Neutrophil (primary cell): ENCODE results near the gene CHCHD1.
"Not testable (repeated sequence)": the region's sequence is repeated elsewhere in the genome, so short reads cannot be mapped to it uniquely, and the experiment has no call there.

Source experiments
- H3K27ac ChIP-seq: fragments of 200-600 bp; sonication (generic); 2 replicates; pipeline ENCODE4 v1.5.1; 2016; ENCODE audit warnings: mild to moderate bottlenecking, moderate library complexity
- H3K27me3 ChIP-seq: fragments of 200-600 bp; sonication (generic); 2 replicates; pipeline ENCODE4 v1.6.0; 2016; ENCODE audit warnings: mild to moderate bottlenecking
- H3K36me3 ChIP-seq: fragments of 200-600 bp; sonication (generic); 2 replicates; pipeline ENCODE4 v1.5.1; 2017
- H3K4me1 ChIP-seq, 2 experiments: fragments of 200-600 bp in 1 of 2; sonication (generic) in 1 of 2; 1 replicate in 1 of 2; 2 replicates in 1 of 2; pipeline versions ENCODE4 v1.5.1 to v1.6.1; 2013 to 2016; ENCODE audit warnings: low read depth in 1 of 2, low read length in 1 of 2, mild to moderate bottlenecking in 1 of 2, moderate library complexity in 1 of 2; ENCODE audit not compliant: control insufficient read depth in 1 of 2, insufficient read depth in 1 of 2
- H3K4me3 ChIP-seq, 2 experiments: fragments of 200-600 bp in 1 of 2; sonication (generic) in 1 of 2; 1 replicate in 1 of 2; 2 replicates in 1 of 2; pipeline ENCODE4 v1.5.1; 2013 to 2016; ENCODE audit warnings: low read depth in 1 of 2, low read length in 1 of 2, mild to moderate bottlenecking in 1 of 2, moderate library complexity in 1 of 2
- H3K9me3 ChIP-seq: fragments of 200-600 bp; sonication (generic); 2 replicates; pipeline ENCODE4 v1.5.1; 2016
- TF ChIP-seq, protein P1 (sequence below): fragments of 200-600 bp; sonication (generic); IDR thresholded peaks from 2 replicates; pipeline ENCODE4 v1.5.1; 2016; ENCODE audit warnings: antibody characterized with exemption

Gene CHCHD1

DNA sequence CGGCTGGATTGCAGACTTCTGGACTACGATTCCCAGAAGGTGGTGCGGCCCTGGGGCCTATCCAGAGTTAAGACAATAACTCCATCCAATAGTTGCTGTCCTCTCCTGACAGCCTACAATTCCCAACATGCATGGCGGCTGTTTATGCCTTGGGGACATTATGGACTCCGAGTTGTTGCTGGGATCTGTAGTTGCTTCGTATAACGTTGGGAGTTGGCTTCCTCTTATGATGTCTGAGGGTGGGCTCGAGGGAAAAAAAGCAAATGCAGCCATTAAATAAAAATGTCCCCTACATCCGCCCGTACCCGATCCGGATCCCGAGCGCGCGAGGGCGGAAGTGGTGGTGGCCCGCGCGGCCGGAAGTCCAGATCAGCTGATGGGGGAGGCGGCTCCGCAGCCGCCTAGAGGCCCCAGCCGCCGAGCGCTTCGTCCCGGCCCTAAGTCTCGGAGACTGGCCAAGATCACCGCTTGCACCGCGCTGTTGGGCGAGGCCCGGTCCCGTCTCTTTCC lies 3.4 kb downstream of the CHCHD1 start, which contains the start of gene ZSWIM8:
Gene ZSWIM8 (plus strand): TSS at position 396 of the 510 bp plus-strand sequence. CDS start 273 bp downstream, outside the sequence.
- H3K27ac ChIP-seq = peak within 1 kb of the TSS; percentile 98
- no peaks in the 10 kb centered on the region for H3K27me3 ChIP-seq
- H3K4me3 ChIP-seq = peak within 1 kb of the TSS; percentile 90 to 97
- H3K36me3 ChIP-seq = peaks cover 21% of the 10 kb centered on the region
- H3K9me3 ChIP-seq = no peaks in the 10 kb centered on the region
- peaks cover 42 to 46% of the 10 kb centered on the region in 2 experiments for H3K4me1 ChIP-seq
- TF ChIP-seq, protein P1, sequence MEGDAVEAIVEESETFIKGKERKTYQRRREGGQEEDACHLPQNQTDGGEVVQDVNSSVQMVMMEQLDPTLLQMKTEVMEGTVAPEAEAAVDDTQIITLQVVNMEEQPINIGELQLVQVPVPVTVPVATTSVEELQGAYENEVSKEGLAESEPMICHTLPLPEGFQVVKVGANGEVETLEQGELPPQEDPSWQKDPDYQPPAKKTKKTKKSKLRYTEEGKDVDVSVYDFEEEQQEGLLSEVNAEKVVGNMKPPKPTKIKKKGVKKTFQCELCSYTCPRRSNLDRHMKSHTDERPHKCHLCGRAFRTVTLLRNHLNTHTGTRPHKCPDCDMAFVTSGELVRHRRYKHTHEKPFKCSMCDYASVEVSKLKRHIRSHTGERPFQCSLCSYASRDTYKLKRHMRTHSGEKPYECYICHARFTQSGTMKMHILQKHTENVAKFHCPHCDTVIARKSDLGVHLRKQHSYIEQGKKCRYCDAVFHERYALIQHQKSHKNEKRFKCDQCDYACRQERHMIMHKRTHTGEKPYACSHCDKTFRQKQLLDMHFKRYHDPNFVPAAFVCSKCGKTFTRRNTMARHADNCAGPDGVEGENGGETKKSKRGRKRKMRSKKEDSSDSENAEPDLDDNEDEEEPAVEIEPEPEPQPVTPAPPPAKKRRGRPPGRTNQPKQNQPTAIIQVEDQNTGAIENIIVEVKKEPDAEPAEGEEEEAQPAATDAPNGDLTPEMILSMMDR = peak; percentile 60

DNA sequence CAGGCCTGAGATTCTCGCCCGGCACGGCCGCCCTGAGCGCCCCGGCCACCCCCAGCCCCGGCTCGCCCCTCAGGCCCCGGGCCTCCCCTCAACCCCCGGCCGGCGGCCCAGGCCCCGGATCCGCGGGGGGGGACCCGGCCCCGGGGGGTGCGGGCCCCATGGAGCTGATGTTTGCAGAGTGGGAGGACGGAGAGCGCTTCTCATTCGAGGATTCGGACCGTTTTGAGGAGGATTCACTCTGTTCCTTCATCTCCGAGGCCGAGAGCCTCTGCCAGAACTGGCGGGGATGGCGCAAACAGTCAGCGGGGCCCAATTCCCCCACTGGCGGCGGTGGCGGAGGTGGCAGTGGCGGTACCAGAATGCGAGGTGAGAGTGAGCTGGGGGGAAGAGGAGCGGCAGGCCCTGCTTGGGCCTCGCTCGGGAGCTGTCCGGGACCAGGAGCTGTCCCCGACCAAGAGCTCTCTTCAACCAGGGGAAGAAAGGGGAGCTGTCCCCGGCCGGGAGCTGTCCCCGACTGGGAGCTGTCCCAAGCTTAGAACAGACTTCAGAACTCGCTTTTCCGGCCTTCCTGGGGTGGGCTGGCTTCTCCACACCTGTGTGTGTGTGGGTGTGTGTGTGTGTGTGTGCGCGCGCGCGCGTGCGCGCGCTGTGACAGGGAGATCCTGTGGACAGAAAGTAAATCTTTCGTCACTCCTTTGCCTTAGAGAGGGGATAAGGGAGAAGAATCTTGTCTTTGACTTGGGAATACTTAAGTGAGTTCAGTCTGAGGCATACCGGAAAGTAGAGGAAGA lies 4.1 kb downstream of the CHCHD1 start:
- Histone ChIP-seq H3K27me3 (no peaks in the 10 kb centered on the region), H3K4me3 (peak overlapping the region; percentile 90 to 97), H3K4me1 (peaks cover 40 to 41% of the 10 kb centered on the region in 2 experiments), H3K27ac (peak overlapping the region; percentile 98), H3K9me3 (no peaks in the 10 kb centered on the region), H3K36me3 (peaks cover 27% of the 10 kb centered on the region)
- TF ChIP-seq, protein P1 = no peak

DNA sequence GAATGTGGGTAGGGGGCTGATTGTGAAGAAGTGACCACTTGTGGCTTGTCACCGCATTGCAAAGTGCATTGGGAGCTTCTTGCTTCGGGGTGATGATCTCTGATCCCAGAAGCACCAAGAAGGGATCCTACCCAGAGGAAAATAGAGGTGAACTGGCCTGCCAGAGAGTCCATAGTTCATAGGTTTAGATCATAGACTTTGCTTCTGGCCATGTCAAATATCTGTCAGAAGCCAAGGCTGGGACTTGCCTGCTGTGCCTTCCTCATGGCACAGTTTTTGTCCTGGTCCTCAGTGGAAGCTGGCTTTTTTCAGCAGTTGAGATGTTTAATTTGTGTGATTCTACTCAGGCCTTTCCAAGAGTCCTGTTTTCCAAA lies 4.7 kb downstream of the CHCHD1 start:
- Histone ChIP-seq H3K4me3 (peak overlapping the region; percentile 90 to 97), H3K27ac (peak overlapping the region; percentile 98), H3K36me3 (peaks cover 33% of the 10 kb centered on the region), H3K9me3 (no peaks in the 10 kb centered on the region), H3K27me3 (no peaks in the 10 kb centered on the region), H3K4me1 (peaks cover 34 to 35% of the 10 kb centered on the region in 2 experiments)
- TF ChIP-seq, protein P1 = no peak

DNA sequence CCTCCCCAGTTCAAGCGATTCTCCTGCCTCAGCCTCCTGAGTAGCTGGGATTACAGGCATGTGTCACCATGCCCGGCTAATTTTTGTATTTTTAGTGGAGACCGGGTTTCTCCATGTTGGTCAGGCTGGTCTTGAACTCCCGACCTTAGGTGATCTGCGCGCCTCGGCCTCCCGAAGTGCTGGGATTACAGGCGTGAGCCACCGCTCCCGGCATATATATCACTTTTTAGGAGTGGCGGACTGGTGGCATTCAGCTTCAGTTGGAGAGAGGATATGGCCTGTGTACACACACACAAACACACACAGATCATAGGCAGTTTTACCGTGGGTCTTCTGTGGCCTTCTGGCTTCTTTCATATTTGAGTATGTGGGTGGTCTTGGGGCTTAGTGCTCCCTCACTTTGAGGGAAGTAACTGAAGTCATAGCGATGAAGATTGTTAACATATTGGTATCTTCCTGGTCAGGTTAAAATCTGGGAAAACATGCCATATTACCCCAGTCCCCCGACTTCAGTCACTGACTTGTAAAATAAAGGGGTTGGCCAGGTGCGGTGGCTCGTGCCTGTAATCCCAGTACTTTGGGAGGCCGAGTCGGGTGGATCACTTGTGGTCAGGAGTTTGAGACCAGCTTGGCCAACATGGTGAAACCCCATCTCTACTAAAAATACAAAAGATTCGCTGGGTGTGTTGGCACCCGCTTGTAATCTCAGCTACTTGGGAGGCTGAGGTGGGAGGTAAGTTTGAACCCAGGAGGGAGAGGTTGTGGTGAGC lies 5.4 kb downstream of the CHCHD1 start:
- not testable (repeated sequence) for H3K4me3 ChIP-seq, H3K27ac ChIP-seq, H3K27me3 ChIP-seq, H3K9me3 ChIP-seq
- Histone ChIP-seq H3K4me1 (peaks cover 30 to 31% of the 10 kb centered on the region in 2 experiments), H3K36me3 (peaks cover 40% of the 10 kb centered on the region)

DNA sequence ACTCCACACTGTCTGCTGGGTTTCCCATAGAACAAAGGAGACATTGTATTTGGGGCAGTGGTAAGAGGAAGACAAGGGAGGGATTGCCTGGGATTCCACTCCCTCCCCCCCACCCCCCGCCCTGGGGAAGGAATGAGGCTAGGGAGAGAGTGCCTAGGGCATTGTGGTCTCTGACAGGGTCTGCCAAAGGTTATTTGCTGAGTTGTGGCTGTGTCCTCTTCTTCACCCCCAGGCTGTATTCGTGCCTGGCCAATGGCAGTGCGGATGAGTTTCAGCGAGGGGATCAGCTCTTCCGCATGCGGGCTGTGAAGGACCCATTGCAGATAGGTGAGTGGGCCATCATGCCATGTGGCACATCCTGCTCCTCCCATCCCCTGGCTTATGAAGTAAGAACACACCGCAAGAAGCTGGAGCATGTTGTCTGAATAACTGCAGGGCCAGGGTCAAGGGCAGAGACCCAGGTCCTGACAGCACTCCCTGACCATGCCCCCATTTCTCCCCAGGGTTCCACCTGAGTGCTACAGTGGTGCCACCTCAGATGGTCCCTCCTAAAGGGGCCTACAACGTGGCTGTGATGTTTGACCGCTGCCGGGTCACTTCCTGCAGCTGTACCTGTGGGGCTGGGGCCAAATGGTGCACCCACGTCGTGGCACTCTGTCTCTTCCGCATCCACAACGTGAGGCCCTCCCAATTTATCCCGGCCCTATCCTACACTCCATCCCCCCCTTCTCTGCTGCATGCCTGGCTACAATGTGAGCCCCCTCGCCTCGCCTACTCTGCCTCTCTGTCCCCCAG lies 7.2 kb downstream of the CHCHD1 start:
- no peaks in the 10 kb centered on the region for H3K9me3 ChIP-seq
- TF ChIP-seq, protein P1 = no peak
- H3K27ac ChIP-seq = no peak overlapping the region
- peaks cover 59% of the 10 kb centered on the region for H3K36me3 ChIP-seq
- peaks cover 20% of the 10 kb centered on the region in 2 experiments for H3K4me1 ChIP-seq
- H3K4me3 ChIP-seq = no peak overlapping the region
- H3K27me3 ChIP-seq = no peaks in the 10 kb centered on the region
